Choroid plexus epithelial cell (primary cell): ENCODE data around the gene TCF7L1.

Source experiments
- DNase-seq: peaks from one replicate; pipeline ENCODE4 v3.0.0-alpha.2; 2010; ENCODE audit warnings: low read depth
- H3K4me3 ChIP-seq: 2 replicates; pipeline ENCODE4 v1.5.1; 2011; ENCODE audit warnings: low read depth, mild to moderate bottlenecking, control low read depth, low read length, moderate library complexity
- CTCF ChIP-seq: conservative IDR thresholded peaks from 2 replicates; pipeline ENCODE4 v1.5.1; 2011; ENCODE audit warnings: low read depth, mild to moderate bottlenecking, control low read depth, inconsistent platforms, low read length, moderate library complexity

TCF7L1 gene

GRCh38 chr2:85231468-85231805, 98.2 kb downstream of the TCF7L1 start:
- no peak for DNase-seq
- TF ChIP-seq CTCF = no peak

GRCh38 chr2:85231952-85232351, 98.8 kb downstream of the TCF7L1 start:
- H3K4me3 ChIP-seq = no peak overlapping the region
- no peak for TF ChIP-seq CTCF
- no peak for DNase-seq

More at GRCh38 chr2:85231468-85231805, 98.2 kb downstream of the TCF7L1 start:
- no peak overlapping the region for H3K4me3 ChIP-seq

- no peak for DNase-seq
- TF ChIP-seq CTCF = no peak
- H3K4me3 ChIP-seq = no peak overlapping the region
Observed at GRCh38 chr2:85234868-85235267, 101.7 kb downstream of the TCF7L1 start.

- no peak for TF ChIP-seq CTCF
- DNase-seq = no peak
- no peak overlapping the region for H3K4me3 ChIP-seq
Observed at GRCh38 chr2:85235281-85235680, 102.1 kb downstream of the TCF7L1 start.

- no peak for DNase-seq
- TF ChIP-seq CTCF = no peak
- no peak overlapping the region for H3K4me3 ChIP-seq
Observed at GRCh38 chr2:85236084-85236483, 102.9 kb downstream of the TCF7L1 start.

- H3K4me3 ChIP-seq = no peak overlapping the region
- no peak for DNase-seq
- TF ChIP-seq CTCF = no peak
Observed at GRCh38 chr2:85237849-85238565, 104.8 kb downstream of the TCF7L1 start.

- no peak for TF ChIP-seq CTCF
- no peak overlapping the region for H3K4me3 ChIP-seq
- no peak for DNase-seq
Observed at GRCh38 chr2:85238607-85239006, 105.4 kb downstream of the TCF7L1 start.
